ENCODE measurements around the gene ADCK1.
"Not testable (repeated sequence)": the region's sequence is repeated elsewhere in the genome, so short reads cannot be mapped to it uniquely, and the experiment has no call there.

ADCK1 gene

GRCh38 chr14:77799863-77800730 is at the start of gene ADCK1:
TSS of gene ADCK1 (plus strand) at chr14:77800109. CDS start at chr14:77818979, 18,870 bp downstream.
- peak; percentile 94 to 95 for ATAC-seq

- no peak for ATAC-seq
These were observed 47.6 kb upstream of the ADCK1 start for GRCh38 chr14:77752266-77752665.

- no peak for ATAC-seq
These were observed 47.0 kb upstream of the ADCK1 start for GRCh38 chr14:77752799-77753516.

GRCh38 chr14:77760381-77761204 is 39.3 kb upstream of the ADCK1 start, which contains the start of gene SNW1:
TSS of gene SNW1 (minus strand) at chr14:77761156. CDS start at chr14:77761127, 29 bp downstream.
- ATAC-seq = peak; percentile 94

- peak in 1 of 2 donors; percentile 6 for ATAC-seq
These were observed 38.5 kb upstream of the ADCK1 start for GRCh38 chr14:77761205-77761931.

GRCh38 chr14:77763316-77763715 is 36.6 kb upstream of the ADCK1 start:
- ATAC-seq = no peak

GRCh38 chr14:77763978-77764377 is 35.9 kb upstream of the ADCK1 start:
- ATAC-seq = no peak

GRCh38 chr14:77768442-77769069 is 31.4 kb upstream of the ADCK1 start:
- not testable (repeated sequence) for ATAC-seq

GRCh38 chr14:77773966-77774365 is 25.9 kb upstream of the ADCK1 start:
- not testable (repeated sequence) for ATAC-seq

GRCh38 chr14:77782202-77782601 is 17.7 kb upstream of the ADCK1 start:
- no peak for ATAC-seq

- ATAC-seq = no peak
These were observed 13.8 kb upstream of the ADCK1 start for GRCh38 chr14:77786148-77786547.

GRCh38 chr14:77790566-77791224 is 9.2 kb upstream of the ADCK1 start:
- no peak for ATAC-seq

GRCh38 chr14:77791225-77791600 is 8.7 kb upstream of the ADCK1 start:
- no peak for ATAC-seq

GRCh38 chr14:77793255-77793654 is 6.7 kb upstream of the ADCK1 start:
- ATAC-seq = not testable (repeated sequence)

- ATAC-seq = no peak
These were observed 5.6 kb upstream of the ADCK1 start for GRCh38 chr14:77794357-77794756.

GRCh38 chr14:77799456-77799855 is 453 bp upstream of the ADCK1 start:
- ATAC-seq = not testable (repeated sequence)

GRCh38 chr14:77800814-77801213 is 905 bp downstream of the ADCK1 start:
- ATAC-seq = no peak

- ATAC-seq = no peak
These were observed 4.7 kb downstream of the ADCK1 start for GRCh38 chr14:77804592-77804991.

- ATAC-seq = no peak
These were observed 5.8 kb downstream of the ADCK1 start for GRCh38 chr14:77805706-77806105.

- no peak for ATAC-seq
These were observed 8.3 kb downstream of the ADCK1 start for GRCh38 chr14:77808250-77808649.

- no peak for ATAC-seq
These were observed 9.1 kb downstream of the ADCK1 start for GRCh38 chr14:77809011-77809410.
